Sigmoid colon (tissue), 4 donors: ENCODE data around the gene FAXDC2.

Experiments used
- POLR2A ChIP-seq, 2 donors: fragments of 450-650 bp; IDR thresholded peaks; one replicate each; pipeline ENCODE4 v1.6.1; 2016; ENCODE audit warnings: antibody characterized with exemption in 2 of 2, mild to moderate bottlenecking in 2 of 2, moderate library complexity in 2 of 2
- POLR2AphosphoS5 ChIP-seq, 4 donors: sonication (generic); formaldehyde crosslinking; IDR thresholded peaks; one replicate each; pipeline ENCODE4 v1.6.1; 2017; ENCODE audit warnings: antibody characterized with exemption in 4 of 4
- TF ChIP-seq, protein P1 (sequence below), 4 experiments: fragments of 450-650 bp in 3 of 4; fragments of 200-600 bp in 1 of 4; IDR thresholded peaks; one replicate each; pipeline ENCODE4 v1.5.1; 2016 to 2019; ENCODE audit warnings: antibody characterized with exemption in 4 of 4, mild to moderate bottlenecking in 3 of 4, moderate library complexity in 2 of 4

DNA sequence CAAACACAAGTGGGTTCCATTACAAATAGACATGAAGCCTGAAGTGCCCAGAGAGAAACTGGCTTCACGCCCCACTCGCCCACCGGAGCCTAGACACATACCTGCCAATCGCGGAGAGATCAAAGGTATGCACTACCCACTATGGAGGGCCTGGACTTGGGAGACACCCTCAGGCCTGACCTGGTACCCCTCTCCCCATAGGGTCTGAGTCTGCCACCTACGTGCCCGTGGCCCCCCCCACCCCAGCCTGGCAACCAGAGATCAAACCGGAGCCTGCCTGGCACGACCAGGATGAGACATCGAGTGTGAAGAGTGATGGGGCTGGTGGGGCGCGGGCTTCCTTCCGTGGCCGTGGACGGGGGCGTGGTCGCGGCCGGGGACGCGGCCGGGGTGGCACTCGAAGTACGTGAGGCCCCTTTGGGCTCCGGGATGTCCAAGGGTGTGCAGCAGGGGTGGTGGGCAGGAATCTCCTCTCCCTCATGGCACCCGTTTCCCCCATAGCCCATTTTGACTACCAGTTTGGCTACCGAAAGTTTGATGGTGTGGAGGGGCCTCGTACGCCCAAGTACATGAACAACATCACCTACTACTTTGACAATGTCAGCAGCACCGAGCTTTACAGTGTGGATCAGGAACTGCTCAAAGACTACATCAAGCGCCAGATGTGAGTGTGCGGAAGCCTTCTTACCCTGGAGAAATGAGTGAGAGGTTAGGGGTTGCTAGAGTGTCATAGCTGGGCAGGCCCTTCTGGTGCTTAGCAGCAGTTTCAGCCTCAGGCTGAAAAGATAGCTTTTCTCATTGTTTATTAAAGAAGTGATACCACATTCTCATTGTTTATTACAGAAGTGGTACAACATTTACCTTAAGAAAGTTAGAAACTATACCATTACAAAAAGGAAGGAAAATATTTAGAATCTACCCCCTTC is 56.5 kb downstream of the FAXDC2 start:
- TF ChIP-seq, protein P1, sequence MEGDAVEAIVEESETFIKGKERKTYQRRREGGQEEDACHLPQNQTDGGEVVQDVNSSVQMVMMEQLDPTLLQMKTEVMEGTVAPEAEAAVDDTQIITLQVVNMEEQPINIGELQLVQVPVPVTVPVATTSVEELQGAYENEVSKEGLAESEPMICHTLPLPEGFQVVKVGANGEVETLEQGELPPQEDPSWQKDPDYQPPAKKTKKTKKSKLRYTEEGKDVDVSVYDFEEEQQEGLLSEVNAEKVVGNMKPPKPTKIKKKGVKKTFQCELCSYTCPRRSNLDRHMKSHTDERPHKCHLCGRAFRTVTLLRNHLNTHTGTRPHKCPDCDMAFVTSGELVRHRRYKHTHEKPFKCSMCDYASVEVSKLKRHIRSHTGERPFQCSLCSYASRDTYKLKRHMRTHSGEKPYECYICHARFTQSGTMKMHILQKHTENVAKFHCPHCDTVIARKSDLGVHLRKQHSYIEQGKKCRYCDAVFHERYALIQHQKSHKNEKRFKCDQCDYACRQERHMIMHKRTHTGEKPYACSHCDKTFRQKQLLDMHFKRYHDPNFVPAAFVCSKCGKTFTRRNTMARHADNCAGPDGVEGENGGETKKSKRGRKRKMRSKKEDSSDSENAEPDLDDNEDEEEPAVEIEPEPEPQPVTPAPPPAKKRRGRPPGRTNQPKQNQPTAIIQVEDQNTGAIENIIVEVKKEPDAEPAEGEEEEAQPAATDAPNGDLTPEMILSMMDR (IDR thresholded peaks at IDR 0.05) = no peak
- TF ChIP-seq POLR2A (IDR thresholded peaks at IDR 0.05) (no peak), POLR2AphosphoS5 (IDR thresholded peaks at IDR 0.05) (no peak)
